BJ (cell line): Measurements from ENCODE around the gene ZNF512B. TPM values are rescaled to one million over a fixed set of nuclear protein-coding genes. Genes with fewer than 3 reads are reported as not detected.

Experiments
- CTCF ChIA-PET: fragments of 350-600 bp; formaldehyde crosslinking; extraction: SDS; loops from one replicate; lab custom pipeline; 2021; ENCODE audit warnings: antibody characterized with exemption, inconsistent platforms; lab: Yijun Ruan, JAX
- POLR2A ChIA-PET: fragments of 300-600 bp; sonication (Branson Sonifier 250); formaldehyde crosslinking; extraction: SDS; loops from one replicate; lab custom pipeline; 2021; ENCODE audit warnings: antibody characterized with exemption; lab: Charles Lee
- DNase-seq: peaks from one replicate; pipeline ENCODE4 v3.0.0-alpha.2; 2011; ENCODE audit warnings: low read depth
- H3K27me3 ChIP-seq: 2 replicates; pipeline ENCODE4 v1.6.0; 2011; ENCODE audit warnings: low read length; ENCODE audit not compliant: control insufficient read depth, insufficient read depth
- H3K36me3 ChIP-seq: 2 replicates; pipeline ENCODE4 v1.5.1; 2011; ENCODE audit warnings: low read length; ENCODE audit not compliant: control insufficient read depth, insufficient read depth
- H3K4me3 ChIP-seq: 2 replicates; pipeline ENCODE4 v1.5.1; 2011; ENCODE audit warnings: low read depth, mild to moderate bottlenecking, control low read depth, low read length
- CTCF ChIP-seq: IDR thresholded peaks from 2 replicates; pipeline ENCODE4 v1.5.1; 2011; ENCODE audit warnings: low read depth, mild to moderate bottlenecking, control low read depth, inconsistent platforms, low read length, moderate library complexity; ENCODE audit not compliant: insufficient read depth
- polyA plus RNA-seq: library from polyadenylated mRNA; depleted of rRNA; stranded (reverse); fragments of >200 nt; gene quantifications from 2 replicates; pipeline ENCODE4 v1.2.3, GENCODE V29; 2011

The ZNF512B gene
- polyA plus RNA-seq, 1 experiment: 6.0 TPM

- ChIA-PET POLR2A (no interaction called here), CTCF (interaction anchor here (1.0 to 1.8 kb wide), 2 partner anchors 22 to 118 kb away, joined by 3 to 8 read pairs; no protein-coding TSS in a partner anchor)
- Histone ChIP-seq H3K36me3 (peaks cover 7% of the 10 kb centered on the region), H3K27me3 (no peaks in the 10 kb centered on the region), H3K4me3 (no peak overlapping the region)
- no peak for DNase-seq
- no peak for TF ChIP-seq CTCF
Observed at GRCh38 chr20:63951398-63952209, 18.1 kb downstream of the ZNF512B start.

- Histone ChIP-seq H3K4me3 (no peak overlapping the region), H3K27me3 (no peaks in the 10 kb centered on the region), H3K36me3 (peaks cover 10% of the 10 kb centered on the region)
- no peak for DNase-seq
- CTCF ChIA-PET: interaction anchor here (1.0 to 1.8 kb wide), 2 partner anchors 23 to 119 kb away, joined by 3 to 8 read pairs; no protein-coding TSS in a partner anchor
- TF ChIP-seq CTCF: no peak
- POLR2A ChIA-PET: no interaction called here
Observed at GRCh38 chr20:63950701-63951397, 18.9 kb downstream of the ZNF512B start.

- CTCF ChIA-PET: no interaction called here
Observed at GRCh38 chr20:63947638-63948456, 21.9 kb downstream of the ZNF512B start.

GRCh38 chr20:63946986-63947637 is 22.6 kb downstream of the ZNF512B start:
- ChIA-PET CTCF (no interaction called here), POLR2A (no interaction called here)
- no peak for DNase-seq
- Histone ChIP-seq H3K36me3 (peaks cover 37% of the 10 kb centered on the region), H3K27me3 (no peaks in the 10 kb centered on the region), H3K4me3 (no peak overlapping the region)
- TF ChIP-seq CTCF: no peak

More at GRCh38 chr20:63947638-63948456, 21.9 kb downstream of the ZNF512B start:
- H3K27me3 ChIP-seq: no peaks in the 10 kb centered on the region
- H3K4me3 ChIP-seq: no peak overlapping the region
- TF ChIP-seq CTCF: no peak
- POLR2A ChIA-PET: no interaction called here
- DNase-seq: no peak
- H3K36me3 ChIP-seq: peaks cover 36% of the 10 kb centered on the region
